DMS153 treated with DMSO at 0.1 percent for 48 hours (cell line): ENCODE data around the gene TEKTIP1.
"Not testable (repeated sequence)": the region's sequence is repeated elsewhere in the genome, so short reads cannot be mapped to it uniquely, and the experiment has no call there.

Source experiments
- DNase-seq: peaks from one replicate; lab custom pipeline; 2025; ENCODE audit not compliant: unreplicated experiment; lab: John Stamatoyannopoulos, UW

The TEKTIP1 gene

GRCh38 chr19:3522421-3523360 is 16.3 kb upstream of the TEKTIP1 start:
- DNase-seq: no peak

- no peak for DNase-seq
Measured at GRCh38 chr19:3523361-3524077, 15.5 kb upstream of the TEKTIP1 start.

GRCh38 chr19:3524078-3524842 is 14.7 kb upstream of the TEKTIP1 start:
- DNase-seq: no peak

GRCh38 chr19:3524904-3525451 is 14.0 kb upstream of the TEKTIP1 start:
- no peak for DNase-seq

- DNase-seq: no peak
Measured at GRCh38 chr19:3526507-3527237, 12.3 kb upstream of the TEKTIP1 start.

- no peak for DNase-seq
Measured at GRCh38 chr19:3527238-3527910, 11.6 kb upstream of the TEKTIP1 start.

GRCh38 chr19:3528080-3528479 is 10.9 kb upstream of the TEKTIP1 start:
- no peak for DNase-seq

GRCh38 chr19:3528539-3529211 is 10.3 kb upstream of the TEKTIP1 start:
- DNase-seq: no peak

- not testable (repeated sequence) for DNase-seq
Measured at GRCh38 chr19:3529299-3529698, 9.7 kb upstream of the TEKTIP1 start.

GRCh38 chr19:3530389-3530788 is 8.6 kb upstream of the TEKTIP1 start:
- DNase-seq: no peak

GRCh38 chr19:3531716-3532115 is 7.3 kb upstream of the TEKTIP1 start:
- DNase-seq: no peak

- DNase-seq: no peak
Measured at GRCh38 chr19:3532154-3532786, 6.7 kb upstream of the TEKTIP1 start.

GRCh38 chr19:3533033-3533432 is 5.9 kb upstream of the TEKTIP1 start:
- DNase-seq: no peak

- no peak for DNase-seq
Measured at GRCh38 chr19:3533563-3534216, 5.3 kb upstream of the TEKTIP1 start.

- DNase-seq: no peak
Measured at GRCh38 chr19:3534375-3535234, 4.4 kb upstream of the TEKTIP1 start.

- no peak for DNase-seq
Measured at GRCh38 chr19:3535235-3535535, 3.8 kb upstream of the TEKTIP1 start.

GRCh38 chr19:3535563-3535965 is 3.4 kb upstream of the TEKTIP1 start:
- DNase-seq: no peak

- no peak for DNase-seq
Measured at GRCh38 chr19:3535981-3536380, 3.0 kb upstream of the TEKTIP1 start.
